IPS DF 6.9 (cell line): ENCODE data around the gene TNFRSF25.

Experiments
- DNase-seq: peaks from one replicate; pipeline ENCODE4 v3.0.0-alpha.2; 2013; ENCODE audit warnings: low read depth, low spot score
- H3K27ac ChIP-seq: one replicate; pipeline ENCODE4 v1.5.1; 2013; ENCODE audit warnings: low read length, control low read depth
- H3K27me3 ChIP-seq: 2 replicates; pipeline ENCODE4 v1.6.1; 2013; ENCODE audit warnings: mild to moderate bottlenecking, low read length; ENCODE audit not compliant: control insufficient read depth, insufficient read depth
- H3K36me3 ChIP-seq: 2 replicates; pipeline ENCODE4 v1.6.1; 2013; ENCODE audit warnings: low read length; ENCODE audit not compliant: control insufficient read depth, insufficient read depth
- H3K4me1 ChIP-seq: 2 replicates; pipeline ENCODE4 v1.6.1; 2013; ENCODE audit warnings: low read length; ENCODE audit not compliant: control insufficient read depth, insufficient read depth
- H3K4me3 ChIP-seq: 2 replicates; pipeline ENCODE4 v1.5.1; 2013; ENCODE audit warnings: mild to moderate bottlenecking, low read length
- H3K9me3 ChIP-seq: 2 replicates; pipeline ENCODE4 v1.6.1; 2013; ENCODE audit warnings: low read length, inconsistent platforms; ENCODE audit not compliant: control insufficient read depth, insufficient read depth
- WGBS: extraction: QIAGEN DNeasy Blood & Tissue Kit; methylation state at CpG from one replicate; pipeline ENCODE4 v1.1.7; 2013; ENCODE audit warnings: mixed read lengths, missing lambda C conversion rate; ENCODE audit not compliant: insufficient read length, insufficient coverage; 5-methylcytosine and 5-hydroxymethylcytosine counted together

The TNFRSF25 gene

DNA sequence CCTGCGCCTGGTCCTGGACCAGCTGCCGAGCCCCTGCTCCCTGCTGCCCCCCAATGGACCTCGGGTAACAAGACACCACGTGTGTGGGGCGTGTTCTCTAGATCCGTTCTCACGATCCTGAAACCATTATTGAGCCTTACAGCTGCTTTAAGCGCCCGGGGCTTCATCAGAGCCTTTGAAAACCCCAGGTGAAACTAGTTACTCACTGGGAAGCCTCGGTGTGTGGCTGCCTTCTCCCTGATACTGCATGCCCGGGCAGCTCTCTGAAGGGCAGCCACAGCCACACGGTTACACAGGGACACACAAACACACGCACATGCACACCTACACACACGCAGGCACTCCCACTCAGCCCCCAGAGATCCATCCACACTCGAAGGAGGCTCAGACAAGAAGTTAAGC lies 51.5 kb downstream of the TNFRSF25 start:
- WGBS: no CpG with 5 or more reads among the region's 15 CpGs
- no peak for DNase-seq
- Histone ChIP-seq H3K9me3 (no peaks in the 10 kb centered on the region), H3K4me1 (peaks cover 5% of the 10 kb centered on the region; the same call in 1 of the 2 replicates), H3K36me3 (no peaks in the 10 kb centered on the region), H3K27ac (no peak overlapping the region), H3K4me3 (no peak overlapping the region), H3K27me3 (peaks cover 31% of the 10 kb centered on the region)

DNA sequence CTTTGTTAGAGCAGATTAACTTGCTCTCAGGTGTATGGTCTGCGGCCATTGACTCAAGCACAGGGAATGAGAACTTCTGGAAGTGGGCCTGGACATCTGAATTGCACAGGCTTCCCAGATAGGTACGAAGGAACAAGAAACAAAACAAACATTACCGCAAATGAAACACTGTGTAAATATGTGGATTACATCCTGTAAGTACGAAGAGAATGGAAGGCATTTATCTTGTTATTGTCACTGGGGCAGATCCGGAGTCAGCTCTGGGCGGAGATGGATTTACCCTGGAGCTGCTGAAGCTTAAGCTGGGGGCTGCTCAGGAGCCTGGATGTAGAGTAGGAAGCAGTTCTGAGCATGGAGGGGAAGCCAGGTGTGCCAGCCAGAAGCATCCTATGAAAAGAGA lies 53.1 kb downstream of the TNFRSF25 start:
- Histone ChIP-seq H3K27ac (no peak overlapping the region), H3K36me3 (no peaks in the 10 kb centered on the region), H3K9me3 (no peaks in the 10 kb centered on the region), H3K27me3 (peaks cover 18% of the 10 kb centered on the region; the same call in 1 of the 2 replicates), H3K4me1 (0 out of 2 replicates have a peak, but pooled peaks cover 1% of the 10 kb centered on the region), H3K4me3 (no peak overlapping the region)
- no CpG with 5 or more reads among the region's 6 CpGs for WGBS
- no peak for DNase-seq
